ENCODE results near the gene PRAMEF2.
"Not testable (repeated sequence)": the region's sequence is repeated elsewhere in the genome, so short reads cannot be mapped to it uniquely, and the experiment has no call there.

PRAMEF2 gene, protein sequence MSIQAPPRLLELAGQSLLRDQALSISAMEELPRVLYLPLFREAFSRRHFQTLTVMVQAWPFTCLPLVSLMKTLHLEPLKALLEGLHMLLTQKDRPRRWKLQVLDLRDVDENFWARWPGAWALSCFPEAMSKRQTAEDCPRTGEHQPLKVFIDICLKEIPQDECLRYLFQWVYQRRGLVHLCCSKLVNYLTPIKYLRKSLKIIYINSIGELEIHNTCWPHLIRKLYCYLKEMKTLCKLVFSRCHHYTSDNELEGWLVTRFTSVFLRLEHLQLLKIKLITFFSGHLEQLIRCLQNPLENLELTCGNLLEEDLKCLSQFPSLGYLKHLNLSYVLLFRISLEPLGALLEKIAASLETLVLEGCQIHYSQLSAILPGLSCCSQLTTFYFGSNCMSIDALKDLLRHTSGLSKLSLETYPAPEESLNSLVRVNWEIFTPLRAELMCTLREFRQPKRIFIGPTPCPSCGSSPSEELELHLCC

DNA sequence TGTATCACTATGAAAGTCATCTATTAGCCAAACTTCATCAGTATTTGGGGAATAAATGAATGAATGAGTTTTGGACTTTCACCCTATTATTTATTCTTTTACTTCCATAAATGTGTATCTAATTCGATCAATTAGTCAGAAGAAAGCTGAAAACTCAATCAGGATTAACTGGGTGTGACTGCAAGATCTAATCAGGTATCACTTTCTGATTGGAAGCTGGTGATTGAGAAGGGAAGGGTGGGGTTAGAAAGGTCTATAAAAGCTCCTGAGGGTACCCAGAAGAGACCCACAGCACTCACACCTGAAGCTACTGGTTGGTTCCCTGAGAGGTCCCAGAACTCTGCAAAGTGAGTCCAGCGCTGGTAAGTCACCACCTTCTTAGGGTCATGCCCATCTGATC is at the start of gene PRAMEF2:
PRAMEF2 (plus strand) TSS at position 301 of the 400 bp plus-strand sequence. CDS start 1,924 bp downstream, outside the sequence.
- DNase-seq: not testable (repeated sequence)

DNA sequence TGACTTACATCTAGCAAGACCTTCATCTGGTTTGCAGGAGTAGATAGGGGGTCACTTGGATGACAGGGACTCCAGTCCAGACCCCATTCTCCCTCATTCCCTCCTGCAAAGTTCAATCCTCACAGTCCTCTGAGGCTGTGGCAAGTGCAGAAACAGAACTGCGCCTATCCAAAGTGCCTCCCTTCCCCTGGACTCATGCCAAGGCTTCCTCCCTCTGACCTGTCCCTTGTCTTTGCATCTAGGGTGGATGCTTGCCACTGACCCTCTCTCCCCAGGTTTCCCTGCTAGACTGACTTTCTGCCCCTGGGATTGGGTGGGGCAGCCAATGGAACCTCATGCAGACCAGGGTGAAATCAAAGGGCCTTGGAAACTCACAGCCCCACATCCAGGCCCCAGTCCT is 47.0 kb upstream of the PRAMEF2 start:
- no peak for DNase-seq

DNA sequence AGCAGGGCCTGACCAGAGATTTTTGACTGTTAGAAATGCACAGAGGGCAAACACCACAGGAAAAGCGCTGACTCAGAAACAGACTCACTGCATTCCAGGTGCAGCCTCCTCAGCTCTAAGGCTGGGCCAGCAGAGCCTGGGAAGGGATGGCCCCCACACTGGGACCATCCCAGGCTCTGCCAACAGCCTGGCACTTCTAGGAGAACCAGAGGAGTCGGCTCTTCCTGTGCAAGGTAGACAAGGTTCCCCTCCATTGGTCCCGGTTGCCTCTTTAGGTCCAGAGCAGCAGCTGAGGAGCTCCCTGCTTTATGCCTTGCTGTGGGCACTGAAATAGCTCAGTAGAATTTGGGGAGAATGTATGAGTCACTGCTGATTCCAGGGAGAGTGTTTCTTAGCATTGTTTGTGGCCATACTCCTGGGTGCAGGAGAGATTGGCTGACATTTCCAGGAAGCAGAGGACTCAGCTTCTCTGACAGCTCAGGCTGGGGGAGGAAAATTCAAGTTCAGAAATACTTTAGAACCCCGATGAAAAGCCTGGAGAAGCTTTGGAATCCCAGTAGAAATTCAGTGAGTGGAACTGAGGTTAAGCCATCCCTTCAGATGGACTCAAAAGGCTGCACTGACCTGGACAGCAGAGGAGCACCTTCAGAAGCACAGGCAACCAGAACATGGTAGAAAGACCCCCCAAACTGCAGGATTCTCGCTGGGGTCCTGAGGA is 46.0 kb upstream of the PRAMEF2 start:
- no peak for DNase-seq

DNA sequence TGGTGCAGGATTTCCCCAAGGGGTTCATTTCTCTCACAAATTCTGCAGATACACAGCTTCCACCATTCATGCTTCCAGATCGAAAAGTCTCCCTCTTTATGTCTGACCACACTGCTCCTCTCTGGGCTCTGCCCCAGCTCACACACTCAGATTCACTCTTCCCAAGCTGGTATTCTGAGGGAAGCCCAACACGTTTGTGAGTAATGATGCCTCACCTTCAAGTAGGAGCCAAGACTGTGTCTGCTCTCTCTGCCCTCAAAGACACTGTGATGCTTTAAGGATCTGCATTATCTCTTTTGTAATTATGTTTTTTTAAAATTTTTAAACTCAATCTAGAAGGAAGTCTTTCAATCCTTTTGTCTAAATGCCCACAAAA is 45.5 kb upstream of the PRAMEF2 start:
- no peak for DNase-seq

DNA sequence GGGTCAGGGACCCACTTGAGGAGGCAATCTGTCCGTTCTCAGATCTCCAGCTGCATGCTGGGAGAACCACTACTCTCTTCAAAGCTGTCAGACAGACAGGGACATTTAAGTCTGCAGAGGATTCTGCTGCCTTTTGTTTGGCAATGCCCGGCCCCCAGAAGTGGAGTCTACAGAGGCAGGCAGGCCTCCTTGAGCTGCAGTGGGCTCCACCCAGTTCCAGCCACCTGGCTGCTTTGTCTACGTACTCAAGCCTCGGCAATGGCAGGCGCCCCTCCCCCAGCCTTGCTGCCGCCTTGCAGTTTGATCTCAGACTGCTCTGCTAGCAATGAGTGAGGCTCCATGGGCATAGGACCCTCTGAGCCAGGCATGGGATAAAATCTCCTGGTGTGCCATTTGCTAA is 37.8 kb upstream of the PRAMEF2 start:
- DNase-seq: not testable (repeated sequence)

DNA sequence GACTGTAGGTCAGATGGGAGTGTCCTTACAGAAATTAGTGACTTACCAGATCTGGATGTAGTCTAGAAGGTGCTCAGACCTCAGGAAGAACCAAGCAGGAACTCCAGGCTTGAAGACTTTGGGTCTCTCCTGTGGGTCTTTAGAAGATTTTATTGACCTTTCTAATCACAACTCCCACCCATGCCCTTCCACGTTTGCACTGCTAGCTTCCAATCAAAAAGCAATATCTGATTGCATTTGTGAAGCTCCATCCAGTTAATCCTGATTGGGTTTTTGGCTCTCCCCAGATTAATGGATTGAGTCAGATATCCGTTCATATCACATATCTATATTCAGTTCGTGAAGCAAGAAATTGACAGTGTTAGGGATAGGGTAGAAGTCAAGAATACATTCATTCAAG is 25.6 kb upstream of the PRAMEF2 start, which contains the start of gene PRAMEF11:
PRAMEF11 (minus strand) TSS at position 101 of the 400 bp plus-strand sequence. CDS start 2,621 bp downstream, outside the sequence.
- not testable (repeated sequence) for DNase-seq

- not testable (repeated sequence) for DNase-seq
Measured at GRCh38 chr1:12833251-12833650, 23.6 kb upstream of the PRAMEF2 start.

GRCh38 chr1:12848620-12849019 is 8.3 kb upstream of the PRAMEF2 start, which contains the start of gene HNRNPCL1:
TSS of gene HNRNPCL1 (minus strand) at chr1:12848720. CDS start at chr1:12848289, 431 bp downstream.
- DNase-seq: not testable (repeated sequence)

- DNase-seq: no peak
Measured at GRCh38 chr1:12851779-12852178, 5.1 kb upstream of the PRAMEF2 start.

- not testable (repeated sequence) for DNase-seq
Measured at GRCh38 chr1:12863131-12863880, 6.4 kb downstream of the PRAMEF2 start.

DNA sequence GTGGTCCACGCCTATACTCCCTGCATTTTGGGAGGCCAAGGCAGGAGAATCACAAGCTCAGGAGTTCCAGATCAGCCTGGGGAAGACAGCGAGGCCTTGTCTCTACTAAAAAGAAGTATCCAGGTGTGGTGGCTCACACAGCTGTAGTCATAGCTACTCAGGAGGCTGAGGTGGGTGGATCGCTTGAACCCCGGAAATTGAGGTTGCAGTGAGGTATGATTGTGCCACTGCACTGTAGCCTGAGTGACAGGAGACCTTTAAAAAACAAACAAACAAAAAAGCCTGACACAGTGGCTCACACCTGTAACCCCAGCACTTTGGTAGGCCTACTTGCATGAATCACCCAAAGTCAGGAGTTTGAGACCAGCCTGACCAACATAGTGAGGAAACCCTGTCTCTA is 21.6 kb downstream of the PRAMEF2 start:
- DNase-seq: not testable (repeated sequence)

- not testable (repeated sequence) for DNase-seq
Measured at GRCh38 chr1:12886101-12886500, 29.2 kb downstream of the PRAMEF2 start, which contains the start of gene PRAMEF4. TSS of gene PRAMEF4 (minus strand) at chr1:12886201. CDS start at chr1:12883394, 2,807 bp downstream.

DNA sequence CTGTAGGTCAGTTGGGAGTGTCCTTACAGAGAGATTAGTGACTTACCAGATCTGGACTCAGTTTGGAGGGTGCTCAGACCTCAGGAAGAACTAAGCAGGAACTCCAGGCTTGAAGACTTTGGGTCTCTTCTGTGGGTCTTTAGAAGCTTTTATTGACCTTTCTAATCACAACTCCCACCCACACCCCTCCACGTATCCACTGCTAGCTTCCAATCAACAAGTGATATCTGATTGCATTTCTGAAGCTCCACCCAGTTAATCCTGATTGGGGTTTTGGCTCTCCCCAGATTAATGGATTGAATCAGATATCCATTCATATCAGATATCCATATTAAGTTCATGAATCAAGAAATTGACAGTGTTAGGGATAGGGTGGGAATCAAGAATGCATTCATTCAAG is 41.3 kb downstream of the PRAMEF2 start, which contains the start of gene PRAMEF10:
PRAMEF10 (minus strand) TSS at position 101 of the 400 bp plus-strand sequence. CDS start 2,423 bp downstream, outside the sequence.
- not testable (repeated sequence) for DNase-seq

GRCh38 chr1:12899186-12899585 is 42.3 kb downstream of the PRAMEF2 start:
- not testable (repeated sequence) for DNase-seq

GRCh38 chr1:12903793-12904572 is 47.1 kb downstream of the PRAMEF2 start:
- DNase-seq: not testable (repeated sequence)
